A673 (cell line): ENCODE data around the gene PCTP.

Experiments used
- CTCF ChIP-seq: fragments of 300-800, 200-600 bp; sonication (generic); conservative IDR thresholded peaks from 2 replicates; pipeline ENCODE4 v1.5.1; 2017; ENCODE audit warnings: low read depth, mild to moderate bottlenecking, antibody characterized with exemption, low read length, moderate library complexity, mixed read lengths
- EZH2 ChIP-seq: fragments of 200-600 bp; sonication (generic); IDR thresholded peaks from 2 replicates; pipeline ENCODE4 v1.6.1; 2017; ENCODE audit warnings: borderline replicate concordance, low read depth, mild to moderate bottlenecking, mixed read lengths, antibody characterized with exemption, low read length; ENCODE audit not compliant: poor library complexity, severe bottlenecking

- TF ChIP-seq CTCF (no peak), EZH2 (no peak)
These were observed 13.8 kb downstream of the PCTP start for GRCh38 chr17:55764610-55765009.
